ENCODE measurements around the gene CHMP2A. TPM values are rescaled to one million over a fixed set of nuclear protein-coding genes. Genes with fewer than 3 reads are reported as not detected.

The CHMP2A gene
- total and polyA plus RNA-seq, 10 of the 15 experiments (the other 5 are each of a cell fraction or from before 2014, with no cell fraction given), result 69.5 to 172 (median 109) TPM

DNA sequence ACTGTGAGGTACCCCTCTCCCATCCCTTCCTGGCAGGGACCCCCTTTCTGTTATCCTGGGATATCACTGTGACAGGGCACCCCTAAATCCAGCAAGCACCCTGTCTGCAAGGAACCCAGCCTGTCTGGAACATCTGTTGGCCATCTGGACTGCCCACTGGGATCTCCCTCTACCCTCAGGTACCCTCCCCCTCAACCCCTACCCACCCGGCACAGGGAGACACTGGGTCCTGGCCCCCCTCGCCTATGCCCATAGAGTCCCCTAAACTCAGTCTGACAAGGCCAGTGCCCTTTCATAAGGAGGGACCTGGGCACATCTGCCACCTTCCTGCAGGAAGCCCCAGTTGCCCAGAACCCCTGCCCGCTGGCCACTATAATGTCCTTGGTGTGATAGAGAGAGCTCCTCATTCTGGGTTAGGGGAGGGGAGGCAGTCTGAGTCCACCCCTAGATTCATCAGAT lies 40.3 kb downstream of the CHMP2A start (continued):
- TF ChIP-seq SMAD5 (IDR thresholded peaks at IDR 0.05; ENCODE audit: low read depth) (no peak), MYC (IDR thresholded peaks at IDR 0.05; ENCODE audit: insufficient read depth, insufficient read length, insufficient replicate concordance, low read length, severe bottlenecking) (no peak), HDGF (IDR thresholded peaks at IDR 0.05) (no peak), RELA (IDR thresholded peaks at IDR 0.05; ENCODE audit: borderline replicate concordance, partially characterized antibody) (no peak), STAT3 (IDR thresholded peaks at IDR 0.05; ENCODE audit: low read depth, low read length) (no peak), TCF7 (IDR thresholded peaks at IDR 0.05; ENCODE audit: borderline replicate concordance) (no peak), LARP7 (IDR thresholded peaks at IDR 0.05) (no peak)
- TF ChIP-seq, protein P1, sequence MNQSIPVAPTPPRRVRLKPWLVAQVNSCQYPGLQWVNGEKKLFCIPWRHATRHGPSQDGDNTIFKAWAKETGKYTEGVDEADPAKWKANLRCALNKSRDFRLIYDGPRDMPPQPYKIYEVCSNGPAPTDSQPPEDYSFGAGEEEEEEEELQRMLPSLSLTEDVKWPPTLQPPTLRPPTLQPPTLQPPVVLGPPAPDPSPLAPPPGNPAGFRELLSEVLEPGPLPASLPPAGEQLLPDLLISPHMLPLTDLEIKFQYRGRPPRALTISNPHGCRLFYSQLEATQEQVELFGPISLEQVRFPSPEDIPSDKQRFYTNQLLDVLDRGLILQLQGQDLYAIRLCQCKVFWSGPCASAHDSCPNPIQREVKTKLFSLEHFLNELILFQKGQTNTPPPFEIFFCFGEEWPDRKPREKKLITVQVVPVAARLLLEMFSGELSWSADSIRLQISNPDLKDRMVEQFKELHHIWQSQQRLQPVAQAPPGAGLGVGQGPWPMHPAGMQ (IDR thresholded peaks at IDR 0.05; ENCODE audit: borderline replicate concordance), result no peak
- TF ChIP-seq, protein P2, sequence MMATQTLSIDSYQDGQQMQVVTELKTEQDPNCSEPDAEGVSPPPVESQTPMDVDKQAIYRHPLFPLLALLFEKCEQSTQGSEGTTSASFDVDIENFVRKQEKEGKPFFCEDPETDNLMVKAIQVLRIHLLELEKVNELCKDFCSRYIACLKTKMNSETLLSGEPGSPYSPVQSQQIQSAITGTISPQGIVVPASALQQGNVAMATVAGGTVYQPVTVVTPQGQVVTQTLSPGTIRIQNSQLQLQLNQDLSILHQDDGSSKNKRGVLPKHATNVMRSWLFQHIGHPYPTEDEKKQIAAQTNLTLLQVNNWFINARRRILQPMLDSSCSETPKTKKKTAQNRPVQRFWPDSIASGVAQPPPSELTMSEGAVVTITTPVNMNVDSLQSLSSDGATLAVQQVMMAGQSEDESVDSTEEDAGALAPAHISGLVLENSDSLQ (IDR thresholded peaks at IDR 0.05), result no peak

All from GM12878 (cell line).